Neural crest cell (in vitro differentiated cells): ENCODE data around the gene CHST11. TPM values are rescaled to one million over a fixed set of nuclear protein-coding genes. Genes with fewer than 3 reads are reported as not detected.

Experiments used
- DNase-seq: peaks from one replicate; pipeline ENCODE4 v3.0.0; 2021; ENCODE audit warnings: low read depth, mixed read lengths, low spot score
- H3K27ac Mint-ChIP-seq: one replicate; pipeline ENCODE4 v1.8.0; 2021; ENCODE audit warnings: mild to moderate bottlenecking, mixed read lengths; ENCODE audit not compliant: unreplicated experiment
- H3K27me3 Mint-ChIP-seq: 2 replicates; pipeline ENCODE4 v1.8.0; 2021; ENCODE audit warnings: low read depth, mild to moderate bottlenecking, mixed read lengths
- H3K36me3 Mint-ChIP-seq: 2 replicates; pipeline ENCODE4 v1.8.0; 2021; ENCODE audit warnings: low read depth, mild to moderate bottlenecking, mixed read lengths
- H3K4me1 Mint-ChIP-seq: 2 replicates; pipeline ENCODE4 v1.8.0; 2021; ENCODE audit warnings: mixed read lengths
- H3K4me3 Mint-ChIP-seq: one replicate; pipeline ENCODE4 v1.8.0; 2021; ENCODE audit warnings: mild to moderate bottlenecking, mixed read lengths
- H3K9me3 Mint-ChIP-seq: 2 replicates; pipeline ENCODE4 v1.8.0; 2021; ENCODE audit warnings: mixed read lengths
- total RNA-seq: library from RNA; stranded (reverse); gene quantifications from 2 replicates; pipeline ENCODE4 v1.2.1, GENCODE V29; 2021
- TF ChIP-seq, protein P1 (sequence below): fragments of 200-600 bp; sonication (generic); conservative IDR thresholded peaks from 2 replicates; pipeline ENCODE4 v1.5.0; 2021; ENCODE audit warnings: antibody characterized with exemption, mild to moderate bottlenecking

CHST11 gene
- total RNA-seq, 1 donor from 2014 or later = 10.0 TPM

DNA sequence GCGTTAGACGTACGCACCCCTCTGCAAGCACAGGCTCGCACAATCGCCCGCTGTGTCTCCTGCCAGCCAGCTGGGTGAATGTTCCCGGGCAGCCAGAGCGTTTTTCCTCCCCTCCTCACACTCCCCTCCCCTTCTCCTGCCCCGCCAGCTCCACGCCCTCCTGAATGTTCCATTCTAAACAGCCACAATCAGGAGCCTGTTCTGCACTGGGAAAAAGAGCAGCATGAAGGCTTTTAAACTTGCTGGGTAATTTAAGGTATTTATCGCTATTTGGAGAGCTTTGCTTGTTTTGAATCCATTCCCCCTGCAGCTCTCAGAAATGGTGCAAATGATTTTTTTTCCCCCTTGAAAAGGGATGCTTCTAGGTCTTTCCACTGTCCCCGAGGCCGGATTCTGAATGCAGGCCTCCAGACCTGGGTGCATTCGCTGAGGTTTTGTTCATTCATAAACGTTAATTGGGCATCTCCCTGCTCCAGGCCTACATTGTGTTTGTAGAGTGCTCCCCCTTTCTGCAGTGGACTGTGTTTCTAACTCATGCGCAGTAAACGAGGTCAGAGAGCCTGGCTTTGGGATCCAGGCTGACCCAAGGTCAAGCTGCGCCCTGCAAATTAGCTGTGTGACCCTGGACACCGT is 212.5 kb downstream of the CHST11 start:
- peak; percentile 47 for DNase-seq
- peak overlapping the region; percentile 52 for H3K4me3 Mint-ChIP-seq
- H3K9me3 Mint-ChIP-seq = no peaks in the 10 kb centered on the region
- peaks cover 49% of the 10 kb centered on the region for H3K4me1 Mint-ChIP-seq
- TF ChIP-seq, protein P1, sequence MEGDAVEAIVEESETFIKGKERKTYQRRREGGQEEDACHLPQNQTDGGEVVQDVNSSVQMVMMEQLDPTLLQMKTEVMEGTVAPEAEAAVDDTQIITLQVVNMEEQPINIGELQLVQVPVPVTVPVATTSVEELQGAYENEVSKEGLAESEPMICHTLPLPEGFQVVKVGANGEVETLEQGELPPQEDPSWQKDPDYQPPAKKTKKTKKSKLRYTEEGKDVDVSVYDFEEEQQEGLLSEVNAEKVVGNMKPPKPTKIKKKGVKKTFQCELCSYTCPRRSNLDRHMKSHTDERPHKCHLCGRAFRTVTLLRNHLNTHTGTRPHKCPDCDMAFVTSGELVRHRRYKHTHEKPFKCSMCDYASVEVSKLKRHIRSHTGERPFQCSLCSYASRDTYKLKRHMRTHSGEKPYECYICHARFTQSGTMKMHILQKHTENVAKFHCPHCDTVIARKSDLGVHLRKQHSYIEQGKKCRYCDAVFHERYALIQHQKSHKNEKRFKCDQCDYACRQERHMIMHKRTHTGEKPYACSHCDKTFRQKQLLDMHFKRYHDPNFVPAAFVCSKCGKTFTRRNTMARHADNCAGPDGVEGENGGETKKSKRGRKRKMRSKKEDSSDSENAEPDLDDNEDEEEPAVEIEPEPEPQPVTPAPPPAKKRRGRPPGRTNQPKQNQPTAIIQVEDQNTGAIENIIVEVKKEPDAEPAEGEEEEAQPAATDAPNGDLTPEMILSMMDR = peak; percentile 16
- no peaks in the 10 kb centered on the region for H3K36me3 Mint-ChIP-seq
- H3K27me3 Mint-ChIP-seq = no peaks in the 10 kb centered on the region
- H3K27ac Mint-ChIP-seq = peak overlapping the region; percentile 48

DNA sequence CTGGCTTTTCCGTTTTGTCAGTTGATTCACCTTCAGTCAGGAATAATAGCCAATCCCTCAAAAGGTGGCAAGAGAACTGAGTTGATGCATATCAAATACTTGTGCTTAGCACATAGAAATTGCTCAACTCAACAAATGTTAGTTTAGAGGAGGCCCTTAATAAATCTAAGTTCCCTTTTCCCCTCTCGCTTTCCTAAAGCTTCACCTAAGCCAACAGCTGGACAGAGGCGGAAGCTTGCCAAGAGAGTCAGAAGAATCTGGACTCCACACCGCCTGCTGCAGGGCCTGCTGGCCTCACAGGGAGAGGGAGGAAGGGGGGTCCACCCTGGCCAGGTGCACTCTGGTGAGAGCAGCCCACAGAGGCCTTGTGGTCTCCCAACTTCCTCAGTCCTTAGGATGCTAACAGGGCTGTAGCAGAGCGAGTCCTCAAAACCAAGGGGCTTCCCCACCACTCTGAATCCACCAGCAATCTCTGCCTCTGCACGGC is 213.1 kb downstream of the CHST11 start:
- Mint-ChIP-seq H3K4me1 (peaks cover 49% of the 10 kb centered on the region), H3K27ac (no peak overlapping the region), H3K36me3 (no peaks in the 10 kb centered on the region), H3K9me3 (no peaks in the 10 kb centered on the region), H3K4me3 (no peak overlapping the region), H3K27me3 (no peaks in the 10 kb centered on the region)
- TF ChIP-seq, protein P1 = no peak
- DNase-seq = no peak

DNA sequence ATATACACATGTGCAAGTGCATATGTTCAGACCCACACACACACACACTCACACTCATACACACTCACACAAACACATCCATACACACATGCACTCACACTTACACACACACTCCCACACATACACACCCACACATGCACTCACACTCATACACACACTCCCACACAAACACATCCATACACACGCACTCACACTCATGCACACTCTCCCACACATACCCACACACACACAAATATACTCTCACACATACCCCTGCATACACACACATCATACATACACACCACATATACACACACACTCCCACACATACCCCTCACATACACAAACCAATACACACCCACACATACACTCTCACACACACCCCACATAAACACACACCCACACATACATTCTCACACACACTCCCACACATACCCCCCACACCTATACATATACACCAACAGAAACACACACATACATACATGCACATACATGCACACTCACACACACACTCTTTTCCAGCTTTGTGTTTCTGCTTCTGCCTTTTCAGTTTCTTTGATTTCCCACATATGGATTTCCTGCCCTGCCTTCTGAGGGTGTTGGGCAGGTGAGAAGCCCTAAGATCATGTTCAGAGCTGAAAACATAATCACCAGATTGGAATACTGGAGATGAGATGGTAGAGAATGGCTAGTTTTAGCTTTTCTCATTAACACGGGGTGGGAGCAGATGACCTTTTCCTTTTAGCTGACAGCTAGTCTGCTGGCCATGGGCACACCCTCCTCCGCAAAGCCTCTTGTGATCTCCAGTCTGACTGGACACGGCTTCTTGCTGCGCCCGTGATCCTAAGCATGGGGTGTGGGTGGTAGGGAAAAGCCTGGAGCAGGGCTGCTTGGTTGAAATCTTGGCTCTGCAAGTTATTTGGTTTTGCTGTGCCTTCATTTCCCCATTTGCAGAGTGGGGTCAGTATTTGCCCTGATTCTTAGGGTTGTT is 214.0 kb downstream of the CHST11 start:
- peak overlapping the region; percentile 60 for H3K27ac Mint-ChIP-seq

DNA sequence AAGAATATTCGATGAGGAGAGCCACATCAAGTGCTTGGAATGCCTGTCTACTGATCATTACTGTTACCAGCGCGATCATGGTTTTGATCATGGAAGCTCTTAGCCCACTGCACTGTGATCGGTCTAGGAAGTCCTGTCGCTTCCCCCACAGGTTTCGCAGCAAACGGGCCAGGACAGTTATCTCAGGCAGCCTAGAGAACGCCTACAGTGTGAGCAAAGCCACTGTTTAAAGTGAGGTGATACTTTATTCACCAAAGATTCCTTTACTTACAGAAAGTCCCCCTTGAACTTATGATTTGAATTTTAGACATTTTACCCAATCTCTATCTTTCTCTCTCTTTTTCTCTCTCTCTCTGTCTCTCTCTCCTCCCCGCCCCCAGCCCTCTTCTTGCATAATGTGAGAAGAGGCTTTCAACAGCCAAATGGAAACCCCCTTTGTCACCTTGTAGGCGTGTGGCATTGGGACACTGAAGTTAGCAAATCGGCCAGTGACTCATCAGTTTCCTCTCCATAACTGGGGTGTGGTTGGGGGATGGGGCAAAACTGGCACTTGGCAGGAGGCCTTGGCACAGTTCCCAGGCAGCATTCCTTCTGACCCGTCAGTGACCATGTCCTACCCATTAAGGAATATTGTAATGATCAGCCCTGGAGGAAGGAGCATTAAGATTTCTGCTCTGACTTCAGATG is 214.8 kb downstream of the CHST11 start:
- no peak overlapping the region for H3K4me3 Mint-ChIP-seq

More for the DNA sequence above, 214.0 kb downstream of the CHST11 start:
- no peaks in the 10 kb centered on the region for H3K9me3 Mint-ChIP-seq
- peaks cover 45% of the 10 kb centered on the region for H3K4me1 Mint-ChIP-seq
- no peak for DNase-seq
- TF ChIP-seq, protein P1 = no peak
- H3K27me3 Mint-ChIP-seq = no peaks in the 10 kb centered on the region
- H3K4me3 Mint-ChIP-seq = no peak overlapping the region
- no peaks in the 10 kb centered on the region for H3K36me3 Mint-ChIP-seq

DNA sequence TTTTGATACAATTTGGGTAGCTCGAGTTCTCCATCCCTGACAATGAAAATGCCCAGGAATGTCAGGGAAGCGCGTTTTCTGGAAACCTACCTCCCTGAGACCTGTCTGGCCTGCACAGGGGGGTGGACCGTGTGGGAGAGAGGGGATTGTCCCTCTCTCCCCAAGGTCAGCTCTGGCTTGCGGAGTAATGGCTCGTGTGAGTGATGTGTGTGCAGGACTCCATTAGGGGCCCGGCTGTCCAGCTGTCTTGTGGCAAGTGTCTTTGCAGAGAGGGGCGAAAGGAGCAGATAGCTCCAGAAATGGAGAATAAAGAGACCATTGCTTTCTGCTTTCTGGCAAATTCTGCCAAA is 215.3 kb downstream of the CHST11 start:
- Mint-ChIP-seq H3K4me1 (peaks cover 51% of the 10 kb centered on the region), H3K9me3 (no peaks in the 10 kb centered on the region)

More for the DNA sequence above, 214.8 kb downstream of the CHST11 start:
- peak overlapping the region; percentile 63 for H3K27ac Mint-ChIP-seq
- peaks cover 46% of the 10 kb centered on the region for H3K4me1 Mint-ChIP-seq
- H3K36me3 Mint-ChIP-seq = no peaks in the 10 kb centered on the region
- TF ChIP-seq, protein P1 = no peak
- DNase-seq = no peak
- no peaks in the 10 kb centered on the region for H3K27me3 Mint-ChIP-seq
- no peaks in the 10 kb centered on the region for H3K9me3 Mint-ChIP-seq

More for the DNA sequence above, 215.3 kb downstream of the CHST11 start:
- Mint-ChIP-seq H3K4me3 (no peak overlapping the region), H3K27me3 (no peaks in the 10 kb centered on the region), H3K27ac (peak overlapping the region; percentile 48), H3K36me3 (no peaks in the 10 kb centered on the region)
- no peak for DNase-seq
- TF ChIP-seq, protein P1 = no peak
